GM06990 (cell line): ENCODE results near the gene ANAPC7.

ENCODE experiments used
- DNase-seq: peaks from one replicate; pipeline ENCODE4 v3.0.0-alpha.2; 2011; ENCODE audit not compliant: insufficient read length; ENCODE audit errors: extremely low read depth
- H3K27me3 ChIP-seq: replicated peaks from 2 replicates; pipeline ENCODE4 v1.6.0; 2011; ENCODE audit warnings: low read length; ENCODE audit not compliant: control insufficient read depth, insufficient read depth
- H3K36me3 ChIP-seq: 2 replicates; pipeline ENCODE4 v1.5.1; 2011; ENCODE audit warnings: low read length; ENCODE audit not compliant: control insufficient read depth, insufficient read depth
- H3K4me3 ChIP-seq: replicated peaks from 2 replicates; pipeline ENCODE4 v1.5.1; 2011; ENCODE audit warnings: low read depth, mild to moderate bottlenecking, control low read depth, low read length
- CTCF ChIP-seq: IDR thresholded peaks from 2 replicates; pipeline ENCODE4 v1.5.1; 2011; ENCODE audit warnings: low read length, control low read depth, mild to moderate bottlenecking, inconsistent platforms; ENCODE audit not compliant: insufficient read depth, poor library complexity, severe bottlenecking

ANAPC7 gene

GRCh38 chr12:110349514-110350151 is 53.9 kb downstream of the ANAPC7 start:
- TF ChIP-seq CTCF: no peak
- no peaks in the 10 kb centered on the region for H3K27me3 ChIP-seq
- H3K36me3 ChIP-seq: peaks cover 40% of the 10 kb centered on the region
- no peak overlapping the region for H3K4me3 ChIP-seq
- DNase-seq: no peak

- no peak overlapping the region for H3K4me3 ChIP-seq
- H3K27me3 ChIP-seq: no peaks in the 10 kb centered on the region
- TF ChIP-seq CTCF: no peak
- no peak for DNase-seq
- H3K36me3 ChIP-seq: peaks cover 45% of the 10 kb centered on the region
Observed at GRCh38 chr12:110349096-110349495, 54.4 kb downstream of the ANAPC7 start.

GRCh38 chr12:110348431-110349059 is 55.0 kb downstream of the ANAPC7 start:
- Histone ChIP-seq H3K4me3 (no peak overlapping the region), H3K27me3 (no peaks in the 10 kb centered on the region), H3K36me3 (peaks cover 50% of the 10 kb centered on the region)
- TF ChIP-seq CTCF: no peak
- DNase-seq: no peak

GRCh38 chr12:110347767-110348166 is 55.7 kb downstream of the ANAPC7 start:
- H3K36me3 ChIP-seq: peaks cover 55% of the 10 kb centered on the region
- no peak for TF ChIP-seq CTCF
- DNase-seq: no peak
- no peaks in the 10 kb centered on the region for H3K27me3 ChIP-seq
- no peak overlapping the region for H3K4me3 ChIP-seq

- no peak for TF ChIP-seq CTCF
- Histone ChIP-seq H3K4me3 (no peak overlapping the region), H3K36me3 (peaks cover 63% of the 10 kb centered on the region), H3K27me3 (no peaks in the 10 kb centered on the region)
- DNase-seq: no peak
Observed at GRCh38 chr12:110345963-110346362, 57.5 kb downstream of the ANAPC7 start.
